ENCODE measurements around the gene LDB2. TPM values are rescaled to one million over a fixed set of nuclear protein-coding genes. Genes with fewer than 3 reads are reported as not detected.

The LDB2 gene
- total RNA-seq, 1 donor from 2014 or later, result 33.3 TPM

DNA sequence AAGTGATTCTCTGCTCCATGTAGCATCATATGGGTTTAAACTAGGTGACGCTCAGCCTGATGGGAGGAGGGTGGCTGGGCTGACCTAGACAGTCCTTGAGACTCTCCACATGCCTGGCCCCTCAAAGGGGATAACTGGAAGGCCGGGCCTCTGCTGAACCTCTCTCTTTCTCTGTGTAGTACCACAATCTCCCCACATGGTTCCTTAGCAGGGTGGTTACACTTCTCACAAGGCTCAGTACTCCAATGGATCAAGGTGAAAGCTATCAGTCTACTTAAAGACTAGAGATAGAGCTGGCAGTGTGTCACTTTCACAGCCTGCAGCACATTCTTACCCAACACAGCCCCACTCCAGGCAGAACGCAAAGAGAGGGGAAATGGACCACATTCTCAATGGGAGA lies 80.4 kb downstream of the LDB2 start:
- DNase-seq (ENCODE audit: low spot score), result no peak
- intact Hi-C loops (cut with DNase I), result no loop called here

DNA sequence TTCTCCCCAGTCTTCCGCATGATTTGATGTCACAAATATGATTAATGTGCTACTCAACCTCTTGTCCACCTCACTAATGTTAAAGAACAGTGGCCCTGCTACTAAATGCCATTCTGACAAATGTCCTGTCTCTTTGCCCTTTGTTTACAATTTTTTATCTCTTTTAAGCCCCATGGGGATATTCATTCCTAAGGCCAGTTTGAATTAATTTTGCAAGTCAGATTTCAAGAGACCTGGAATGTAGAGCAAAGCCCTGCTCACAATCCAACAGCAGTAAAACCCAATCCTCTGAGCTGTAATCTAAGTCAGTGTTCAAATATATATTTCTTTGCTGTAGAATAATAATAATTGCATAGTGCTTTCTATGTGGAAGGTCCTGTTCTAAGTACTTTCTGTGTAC lies 81.2 kb downstream of the LDB2 start:
- DNase-seq (ENCODE audit: low spot score), result no peak
- intact Hi-C loops (cut with DNase I), result no loop called here

DNA sequence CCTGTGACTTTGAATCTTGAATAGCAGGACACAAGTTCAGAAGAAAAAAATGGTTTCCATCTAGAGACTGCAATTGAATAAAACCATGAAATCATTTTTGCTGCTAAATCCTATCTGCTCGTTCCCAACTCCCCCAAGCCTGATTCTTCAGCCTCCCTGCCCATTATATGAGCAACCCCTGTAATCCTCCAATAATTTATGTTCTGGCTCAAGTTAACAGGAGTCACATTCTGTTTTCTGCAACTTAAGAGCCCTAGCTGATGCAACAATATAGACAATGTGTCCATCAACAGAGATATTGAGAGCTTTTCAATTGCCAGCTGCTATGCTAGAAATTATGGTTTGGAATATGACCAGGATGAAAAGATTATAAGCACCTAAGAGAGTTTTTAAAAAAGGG lies 84.1 kb downstream of the LDB2 start:
- DNase-seq (ENCODE audit: low spot score), result no peak
- intact Hi-C loops (cut with DNase I), result no loop called here

- intact Hi-C loops (cut with DNase I), result no loop called here
- DNase-seq (ENCODE audit: low spot score), result no peak
Observed at GRCh38 chr4:16812041-16812440, 86.4 kb downstream of the LDB2 start.

- DNase-seq (ENCODE audit: low spot score), result no peak
- intact Hi-C loops (cut with DNase I), result no loop called here
Observed at GRCh38 chr4:16809943-16810342, 88.5 kb downstream of the LDB2 start.

DNA sequence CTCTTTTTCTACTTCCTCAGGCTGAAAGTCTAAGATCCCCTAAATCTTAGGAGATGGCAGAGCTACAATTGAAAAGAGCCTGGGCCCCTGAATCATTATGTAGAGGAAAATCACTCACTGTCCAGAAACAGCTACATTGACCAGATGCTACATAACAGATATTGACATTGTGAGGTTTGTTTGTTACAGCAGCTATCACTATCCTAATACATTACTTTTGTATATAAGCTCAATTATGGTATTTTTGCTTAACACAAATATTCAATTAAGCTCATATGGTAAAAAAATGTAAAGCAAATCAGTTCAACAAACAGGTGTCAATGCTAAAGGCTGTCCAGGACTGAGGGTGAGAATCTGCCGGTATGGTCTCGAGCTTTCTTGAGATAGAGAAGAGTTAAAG lies 89.4 kb downstream of the LDB2 start:
- DNase-seq (ENCODE audit: low spot score), result no peak
- intact Hi-C loops (cut with DNase I), result no loop called here

DNA sequence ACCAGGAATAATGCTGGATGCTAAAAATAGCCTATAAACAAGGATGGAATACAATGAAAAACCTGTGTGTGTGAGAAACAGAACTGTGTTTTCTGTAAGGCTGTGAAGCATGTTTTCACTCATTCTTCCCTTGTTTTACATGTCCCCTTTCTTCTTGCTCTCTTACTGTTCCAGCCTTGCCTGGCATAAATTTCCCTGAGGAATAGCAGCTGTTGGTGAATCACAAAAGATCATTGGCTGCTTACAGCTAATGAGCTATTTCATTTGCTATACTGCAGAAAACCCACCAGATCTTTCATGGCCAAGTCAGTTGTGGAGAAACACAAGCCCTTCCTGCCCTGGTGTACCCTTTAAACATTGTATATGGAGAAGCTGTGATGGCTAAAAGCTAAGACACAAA lies 91.1 kb downstream of the LDB2 start:
- DNase-seq (ENCODE audit: low spot score), result no peak
- intact Hi-C loops (cut with DNase I), result no loop called here

- DNase-seq (ENCODE audit: low spot score), result no peak
- intact Hi-C loops (cut with DNase I), result no loop called here
Observed at GRCh38 chr4:16804581-16804980, 93.9 kb downstream of the LDB2 start.

DNA sequence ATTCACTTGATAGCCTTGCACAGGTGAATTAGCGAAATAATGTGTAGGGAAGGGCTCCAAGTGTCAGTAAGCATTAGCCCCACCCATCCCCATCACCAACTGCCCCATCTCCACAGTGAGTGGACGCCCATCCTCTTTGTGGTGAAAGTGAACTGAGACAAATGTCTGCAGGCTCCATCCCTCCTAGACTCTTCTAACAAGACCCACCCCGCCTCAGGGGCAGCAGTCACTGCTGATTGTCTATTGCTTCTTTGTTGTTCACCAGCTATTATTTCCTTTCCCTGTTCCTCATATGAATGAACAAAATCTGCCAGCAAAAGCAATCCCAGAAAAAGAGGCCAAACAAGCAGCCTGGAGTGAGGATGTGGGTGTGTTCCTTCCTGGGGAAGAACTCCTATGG lies 96.4 kb downstream of the LDB2 start:
- intact Hi-C loops (cut with DNase I), result no loop called here
- DNase-seq (ENCODE audit: low spot score), result no peak

GRCh38 chr4:16801356-16801755 lies 97.1 kb downstream of the LDB2 start:
- intact Hi-C loops (cut with DNase I), result no loop called here
- no peak for DNase-seq (ENCODE audit: low spot score)

DNA sequence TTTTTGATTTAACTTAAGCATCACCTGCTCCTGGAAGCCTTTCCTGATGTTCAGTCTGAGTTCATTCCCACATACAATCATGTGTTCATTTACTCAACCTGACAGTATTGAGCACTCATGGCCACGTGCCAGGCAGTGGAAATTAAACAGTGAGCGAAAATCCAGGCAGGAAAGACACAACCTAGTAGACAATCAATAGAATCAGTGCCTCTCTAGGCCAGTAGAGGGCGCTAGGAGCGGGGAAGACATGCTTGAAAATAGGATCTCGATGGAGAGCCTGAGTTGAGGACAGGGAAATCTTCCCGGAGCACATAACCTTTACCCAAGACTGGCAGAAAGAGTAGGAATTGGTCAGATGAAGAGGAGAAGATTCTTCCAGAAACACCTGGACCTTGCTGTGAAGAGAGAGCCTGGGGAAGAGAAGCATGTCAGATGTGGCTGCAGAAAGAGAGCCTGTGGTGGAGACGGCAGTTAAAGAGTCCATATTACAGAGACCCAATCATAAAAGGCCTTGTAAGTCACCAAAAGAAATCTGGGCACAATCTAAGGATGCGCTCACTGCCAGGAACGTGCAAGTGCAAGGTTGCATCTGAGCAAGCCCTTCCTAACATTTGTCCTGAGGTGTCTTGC lies 103.5 kb downstream of the LDB2 start:
- intact Hi-C loops (cut with DNase I), result loop anchor here (2.0 to 5.0 kb wide), 4 partner anchors 102 to 652 kb away; partner anchors contain the start of gene LDB2
- no peak for DNase-seq (ENCODE audit: low spot score)

DNA sequence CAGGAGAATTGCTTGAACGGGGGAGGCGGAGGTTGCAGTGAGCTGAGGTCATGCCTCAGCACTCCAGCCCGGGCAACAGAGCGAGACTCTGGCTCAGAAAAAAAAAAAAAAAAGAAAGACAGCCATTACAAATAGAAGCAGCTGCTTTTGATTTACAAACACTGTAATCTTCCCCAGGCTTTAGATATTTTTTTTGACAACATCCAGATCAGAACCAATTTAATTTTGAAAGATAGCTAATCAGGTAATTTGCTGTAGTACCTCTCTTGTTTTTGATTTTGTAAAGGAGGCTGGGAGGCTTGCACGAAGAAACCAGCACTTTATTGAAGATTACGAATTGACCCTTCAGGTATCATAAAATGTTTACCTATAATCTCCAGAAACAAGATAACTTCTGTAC lies 107.0 kb downstream of the LDB2 start:
- DNase-seq (ENCODE audit: low spot score), result no peak
- intact Hi-C loops (cut with DNase I), result loop anchor here (5.0 kb wide), 1 partner anchor 106 kb away; the partner anchor contains the start of gene LDB2

- no peak for DNase-seq (ENCODE audit: low spot score)
- intact Hi-C loops (cut with DNase I), result loop anchor here (5.0 kb wide), 1 partner anchor 107 kb away; the partner anchor contains the start of gene LDB2
Observed at GRCh38 chr4:16790508-16790907, 107.9 kb downstream of the LDB2 start.

GRCh38 chr4:16788868-16789267 lies 109.6 kb downstream of the LDB2 start:
- DNase-seq (ENCODE audit: low spot score), result no peak
- intact Hi-C loops (cut with DNase I), result no loop called here

DNA sequence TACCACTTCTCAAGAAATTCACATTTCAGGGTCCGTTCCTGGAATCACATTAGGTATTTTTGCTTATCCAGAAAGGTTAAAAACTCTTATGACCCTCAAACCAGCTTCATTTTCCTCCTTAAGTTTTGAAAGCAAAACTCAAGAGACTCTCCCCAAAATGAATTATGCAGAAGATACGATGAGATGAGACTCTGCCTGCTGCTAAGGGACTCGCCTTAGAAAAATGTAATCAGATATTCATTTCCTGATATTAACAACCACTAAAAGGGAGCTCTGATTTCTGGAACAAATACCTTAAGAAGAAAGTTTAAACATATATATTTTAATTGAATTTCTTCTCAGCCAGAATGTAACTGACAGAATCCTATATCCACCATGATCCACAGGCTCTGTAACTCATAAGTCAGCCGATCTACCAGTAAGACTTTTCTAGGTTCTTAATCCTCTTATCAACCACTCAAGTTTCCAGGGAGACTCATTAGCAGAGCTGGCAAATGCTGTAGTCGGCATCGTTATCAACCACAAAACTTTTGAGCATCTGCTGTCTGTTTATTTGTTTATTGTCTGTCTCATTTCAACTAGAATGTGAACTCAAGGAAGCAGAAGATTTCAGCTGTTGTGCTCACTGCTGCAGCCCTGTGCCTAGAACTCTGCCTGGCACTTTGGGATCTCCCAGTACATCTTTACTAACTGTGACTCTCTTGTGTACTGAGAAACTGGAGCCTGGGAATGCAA lies 112.5 kb downstream of the LDB2 start:
- intact Hi-C loops (cut with DNase I), result no loop called here
- no peak for DNase-seq (ENCODE audit: low spot score)

DNA sequence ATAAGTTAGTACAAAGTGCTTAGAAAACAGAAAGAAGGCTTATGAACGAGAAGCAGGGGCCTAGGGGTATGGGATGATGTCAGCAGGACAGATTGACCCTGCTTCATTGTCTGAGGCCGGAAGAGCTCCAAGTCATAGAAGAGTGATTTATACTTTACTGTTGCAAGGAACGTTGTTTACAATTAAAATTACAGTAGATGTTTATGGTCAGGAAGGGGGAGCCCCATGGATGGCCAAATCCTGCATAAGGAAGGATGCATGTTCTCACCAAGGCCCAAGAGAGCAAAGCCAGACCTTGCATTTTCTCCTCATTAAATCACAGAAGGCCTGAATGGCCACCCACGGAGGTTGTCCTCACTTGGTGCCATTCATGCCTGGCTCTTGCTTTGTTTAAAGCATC lies 115.3 kb downstream of the LDB2 start:
- DNase-seq (ENCODE audit: low spot score), result no peak
- intact Hi-C loops (cut with DNase I), result no loop called here

GRCh38 chr4:16779028-16779675 lies 119.3 kb downstream of the LDB2 start:
- DNase-seq (ENCODE audit: low spot score), result no peak
- intact Hi-C loops (cut with DNase I), result no loop called here

DNA sequence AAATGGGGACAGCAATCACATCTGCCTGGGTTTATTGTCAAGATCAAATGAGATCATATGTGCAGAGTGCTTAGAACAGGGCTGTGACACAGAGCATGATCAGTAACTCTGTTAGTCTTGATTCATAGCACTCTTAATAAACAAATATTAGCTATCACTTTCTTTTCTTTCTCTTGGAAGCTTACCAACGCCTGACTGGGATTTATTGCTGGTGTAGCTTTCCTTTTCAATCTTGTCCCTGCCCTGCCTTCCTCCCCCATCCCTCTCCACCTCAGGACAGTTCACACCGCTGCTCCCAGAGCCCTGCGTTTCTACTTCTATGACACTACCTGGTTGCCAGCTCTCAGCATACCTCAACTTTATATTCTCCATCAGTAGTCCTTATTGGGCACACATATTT lies 120.7 kb downstream of the LDB2 start:
- intact Hi-C loops (cut with DNase I), result no loop called here

GRCh38 chr4:16775411-16776154 lies 122.9 kb downstream of the LDB2 start:
- DNase-seq (ENCODE audit: low spot score), result no peak
- intact Hi-C loops (cut with DNase I), result no loop called here

More for the DNA sequence above, 120.7 kb downstream of the LDB2 start:
- DNase-seq (ENCODE audit: low spot score), result no peak

GRCh38 chr4:16772366-16772850 lies 126.0 kb downstream of the LDB2 start:
- intact Hi-C loops (cut with DNase I), result no loop called here
- DNase-seq (ENCODE audit: low spot score), result no peak

Measured in cardiac septum (tissue), 1 donor.